GM12801 (cell line): Measurements from ENCODE around the gene TIMM10.

Source experiments
- TF ChIP-seq, protein P1 (sequence below): IDR thresholded peaks from one replicate; pipeline ENCODE4 v1.5.1; 2011; ENCODE audit warnings: control low read depth; ENCODE audit not compliant: insufficient read length; ENCODE audit errors: extremely low read depth

TIMM10 gene

GRCh38 chr11:57566005-57566904, 35.7 kb upstream of the TIMM10 start:
- TF ChIP-seq, protein P1, sequence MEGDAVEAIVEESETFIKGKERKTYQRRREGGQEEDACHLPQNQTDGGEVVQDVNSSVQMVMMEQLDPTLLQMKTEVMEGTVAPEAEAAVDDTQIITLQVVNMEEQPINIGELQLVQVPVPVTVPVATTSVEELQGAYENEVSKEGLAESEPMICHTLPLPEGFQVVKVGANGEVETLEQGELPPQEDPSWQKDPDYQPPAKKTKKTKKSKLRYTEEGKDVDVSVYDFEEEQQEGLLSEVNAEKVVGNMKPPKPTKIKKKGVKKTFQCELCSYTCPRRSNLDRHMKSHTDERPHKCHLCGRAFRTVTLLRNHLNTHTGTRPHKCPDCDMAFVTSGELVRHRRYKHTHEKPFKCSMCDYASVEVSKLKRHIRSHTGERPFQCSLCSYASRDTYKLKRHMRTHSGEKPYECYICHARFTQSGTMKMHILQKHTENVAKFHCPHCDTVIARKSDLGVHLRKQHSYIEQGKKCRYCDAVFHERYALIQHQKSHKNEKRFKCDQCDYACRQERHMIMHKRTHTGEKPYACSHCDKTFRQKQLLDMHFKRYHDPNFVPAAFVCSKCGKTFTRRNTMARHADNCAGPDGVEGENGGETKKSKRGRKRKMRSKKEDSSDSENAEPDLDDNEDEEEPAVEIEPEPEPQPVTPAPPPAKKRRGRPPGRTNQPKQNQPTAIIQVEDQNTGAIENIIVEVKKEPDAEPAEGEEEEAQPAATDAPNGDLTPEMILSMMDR: no peak

- TF ChIP-seq, protein P1: no peak
These were observed 32.0 kb upstream of the TIMM10 start for GRCh38 chr11:57562596-57562995.

DNA sequence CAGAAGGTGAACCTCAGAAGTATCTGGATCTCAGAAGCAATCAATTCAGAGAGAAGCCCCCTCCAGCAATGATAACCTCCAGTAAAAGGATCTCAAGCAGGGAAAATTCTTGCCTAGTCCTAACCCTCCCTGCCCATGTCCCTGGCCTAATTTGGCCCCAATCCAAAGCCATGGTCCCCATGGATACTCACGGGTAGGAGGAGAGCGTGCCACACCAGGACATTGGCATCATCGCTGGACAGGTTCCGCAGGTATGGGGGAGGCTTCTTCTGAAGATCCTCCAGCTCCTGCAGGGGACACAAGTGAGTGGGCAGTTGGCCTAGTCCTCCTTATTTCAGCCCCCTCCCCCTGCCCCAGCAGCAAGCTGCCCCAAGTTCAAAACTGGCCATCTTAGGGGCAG, 29.6 kb upstream of the TIMM10 start:
- TF ChIP-seq, protein P1: no peak

DNA sequence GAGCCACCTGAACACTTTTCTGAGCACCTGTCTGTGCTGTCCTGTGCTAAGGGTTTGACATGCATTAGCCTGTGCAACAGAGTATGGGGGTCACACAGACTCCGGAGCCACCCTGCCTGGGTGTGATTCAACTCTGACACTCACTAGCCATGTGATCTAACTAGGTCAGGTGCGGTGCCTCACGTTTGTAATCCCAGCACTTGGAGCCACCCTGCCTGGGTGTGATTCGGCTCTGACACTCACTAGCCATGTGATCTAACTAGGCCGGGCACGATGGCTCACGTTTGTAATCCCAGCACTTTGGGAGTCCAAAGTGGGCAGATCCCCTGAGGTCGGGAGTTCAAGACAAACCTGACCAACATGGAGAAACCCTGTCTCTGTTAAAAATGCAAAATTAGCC, 25.5 kb upstream of the TIMM10 start:
- TF ChIP-seq, protein P1: no peak

- TF ChIP-seq, protein P1: no peak
These were observed 24.8 kb upstream of the TIMM10 start for GRCh38 chr11:57555393-57555792.

DNA sequence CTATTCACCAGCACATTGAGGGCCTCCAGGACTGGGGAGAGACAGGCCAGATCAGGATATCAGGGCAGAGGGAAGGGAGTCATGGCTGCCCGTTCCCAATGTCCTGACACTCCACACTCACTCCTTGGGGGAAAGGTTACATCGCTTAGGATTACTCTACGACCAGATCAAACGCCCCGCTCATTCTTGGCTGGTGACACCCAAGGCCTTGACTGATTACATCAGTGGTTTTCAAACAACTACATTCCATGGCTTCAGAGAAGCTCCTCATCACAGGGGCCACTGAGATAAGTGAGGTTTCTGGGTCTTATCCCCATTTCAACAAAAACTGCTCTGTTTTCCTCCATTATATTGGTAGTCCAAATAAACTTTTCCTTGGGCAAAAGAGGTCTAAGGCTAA, 21.9 kb upstream of the TIMM10 start:
- TF ChIP-seq, protein P1: no peak

DNA sequence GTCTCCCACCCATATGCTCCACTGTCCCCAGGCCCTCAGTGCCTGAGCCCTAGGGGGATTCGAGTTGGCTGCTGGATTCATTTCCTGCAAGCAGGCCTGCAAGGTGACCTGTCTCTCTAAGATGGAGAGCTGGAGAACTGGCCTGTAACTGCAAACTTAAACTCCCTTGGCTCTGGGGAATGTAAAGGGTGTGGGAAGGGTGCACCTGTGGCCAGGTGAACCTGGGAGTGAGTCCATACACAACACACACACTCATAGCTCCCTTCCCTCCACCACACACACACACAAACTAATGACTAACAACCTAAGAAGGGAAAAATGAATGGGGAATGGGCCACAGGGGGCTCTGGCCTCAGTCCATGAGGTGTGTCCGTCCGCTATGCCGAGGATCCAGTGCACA, 21.4 kb upstream of the TIMM10 start:
- TF ChIP-seq, protein P1: no peak
